RWPE1 (cell line): ENCODE measurements around the gene SNX13.

Experiments
- CTCF ChIA-PET: fragments of 350-600 bp; sonication (Branson Sonifier 250); formaldehyde crosslinking; extraction: SDS; loops from one replicate; lab custom pipeline; 2021; lab: Yijun Ruan, JAX
- POLR2A ChIA-PET: fragments of 400-600 bp; formaldehyde crosslinking; extraction: SDS; loops from one replicate; lab custom pipeline; 2020; ENCODE audit warnings: antibody characterized with exemption; ENCODE audit not compliant: low non-redundant PET; lab: Yijun Ruan, JAX
- DNase-seq: peaks from one replicate; pipeline ENCODE4 v3.0.0; 2012; ENCODE audit warnings: low spot score
- H3K27ac ChIP-seq: fragments of 450-650 bp; 2 replicates; pipeline ENCODE4 v1.5.1; 2017
- CTCF ChIP-seq: fragments of 450-650 bp; conservative IDR thresholded peaks from 2 replicates; pipeline ENCODE4 v1.5.1; 2017; ENCODE audit warnings: low read depth, mild to moderate bottlenecking

Gene SNX13

GRCh38 chr7:17934094-17934493 is 6.2 kb downstream of the SNX13 start:
- no peak for DNase-seq
- TF ChIP-seq CTCF = no peak
- CTCF ChIA-PET = no interaction called here
- POLR2A ChIA-PET = no interaction called here
- H3K27ac ChIP-seq = no peak overlapping the region

DNA sequence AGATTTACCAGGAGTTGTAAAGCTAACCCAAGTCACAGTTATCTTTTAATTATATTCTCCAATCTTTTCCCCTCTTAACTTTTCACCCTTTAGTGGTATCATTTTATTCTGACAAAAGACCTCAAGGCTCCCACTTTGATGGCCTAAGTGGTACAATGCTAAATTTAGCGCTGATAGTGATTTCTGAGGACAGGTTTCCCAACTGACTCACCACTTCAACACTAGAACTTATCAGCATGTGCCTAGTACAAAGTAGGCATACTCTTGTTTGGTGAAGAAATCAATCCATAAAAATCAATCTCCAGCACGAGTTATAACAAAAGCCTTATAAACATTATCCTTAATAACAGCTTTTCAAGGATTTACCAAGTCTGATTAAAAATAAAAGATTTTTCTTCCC is 7.5 kb downstream of the SNX13 start:
- ChIA-PET CTCF (interaction anchor here (0.6 kb wide), 1 partner anchor 13 kb away, joined by 3 read pairs; no protein-coding TSS in a partner anchor), POLR2A (no interaction called here)
- TF ChIP-seq CTCF = no peak
- no peak for DNase-seq
- H3K27ac ChIP-seq = no peak overlapping the region

- POLR2A ChIA-PET = no interaction called here
- no peak for DNase-seq
- CTCF ChIA-PET = interaction anchor here (0.6 kb wide), 1 partner anchor 394 kb away, joined by 3 read pairs; no protein-coding TSS in a partner anchor
- no peak overlapping the region for H3K27ac ChIP-seq
- no peak for TF ChIP-seq CTCF
These were observed 9.2 kb downstream of the SNX13 start for GRCh38 chr7:17931069-17931468.

DNA sequence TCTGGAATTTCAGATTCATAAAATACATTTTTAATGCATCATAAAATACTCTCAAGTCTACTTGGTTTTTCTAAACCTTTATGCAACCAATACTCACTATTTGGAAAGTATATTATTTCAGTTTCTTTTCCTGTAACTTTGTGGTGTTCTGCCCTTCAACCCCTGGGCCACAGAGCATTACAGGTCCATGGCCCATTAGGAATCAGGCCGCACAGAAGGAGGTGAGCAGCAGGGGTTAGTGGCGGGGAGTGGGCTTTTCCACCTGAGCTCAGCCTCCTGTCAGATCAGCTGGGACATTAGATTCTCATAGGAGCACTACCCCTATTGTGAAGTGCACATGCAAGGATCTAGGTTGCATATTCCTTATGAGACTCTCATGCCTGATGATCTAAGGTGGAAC is 9.7 kb downstream of the SNX13 start:
- no peak overlapping the region for H3K27ac ChIP-seq
- ChIA-PET POLR2A (no interaction called here), CTCF (no interaction called here)
- TF ChIP-seq CTCF = no peak
- no peak for DNase-seq

DNA sequence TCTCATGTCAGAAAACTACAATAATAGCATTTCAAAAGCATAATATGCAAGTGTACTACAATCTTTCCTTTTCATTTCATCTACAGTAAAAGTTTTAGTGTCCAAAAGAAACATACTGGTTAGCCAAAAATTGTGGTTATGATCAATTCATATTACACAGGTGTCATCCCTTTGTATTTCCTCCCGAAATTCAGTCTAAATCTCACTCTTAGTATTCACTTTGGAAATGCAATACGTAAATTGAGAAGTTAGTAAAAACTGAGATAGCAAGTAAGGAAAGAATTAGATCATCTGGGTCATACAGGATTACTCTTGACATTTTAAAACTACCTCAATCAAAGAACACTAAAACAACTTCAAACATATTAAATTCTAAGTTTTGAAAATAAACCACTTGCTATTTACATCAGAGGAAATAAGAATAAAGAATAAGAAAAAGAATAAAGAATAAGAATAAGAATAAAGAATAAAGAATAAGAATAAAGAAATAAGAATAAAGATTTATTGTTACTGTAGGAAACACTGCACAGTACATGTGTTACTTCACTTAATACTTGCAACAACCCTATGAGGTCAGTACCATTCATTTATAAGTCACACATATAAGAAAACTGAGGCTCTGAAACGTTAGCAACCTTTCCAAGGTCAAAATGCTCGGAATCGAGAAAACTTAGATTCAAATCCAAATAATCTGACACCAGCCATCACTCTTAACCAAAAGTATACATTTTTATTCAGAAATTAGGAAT is 10.5 kb downstream of the SNX13 start:
- POLR2A ChIA-PET = no interaction called here
- DNase-seq = no peak
- H3K27ac ChIP-seq = no peak overlapping the region
- no peak for TF ChIP-seq CTCF
- CTCF ChIA-PET = interaction anchor here (0.6 kb wide), 1 partner anchor 160 kb away, joined by 3 read pairs; no protein-coding TSS in a partner anchor

- POLR2A ChIA-PET = interaction anchor here (0.5 kb wide), 1 partner anchor 1051 kb away, joined by 6 read pairs; no protein-coding TSS in a partner anchor
- H3K27ac ChIP-seq = no peak overlapping the region
- DNase-seq = no peak
- CTCF ChIA-PET = interaction anchor here (0.6 to 1.2 kb wide), 3 partner anchors 15 to 1659 kb away, joined by 3 to 4 read pairs (median 3); no protein-coding TSS in a partner anchor
- no peak for TF ChIP-seq CTCF
These were observed 12.2 kb downstream of the SNX13 start for GRCh38 chr7:17928055-17928454.
